Nephron (organoid): ENCODE data around the gene WDR64.

Experiments used
- H3K27ac Mint-ChIP-seq, 3 experiments: 2 replicates each; pipeline ENCODE4 v1.8.0; 2020; ENCODE audit warnings: mixed read lengths in 3 of 3, mild to moderate bottlenecking in 2 of 3, moderate library complexity in 1 of 3
- H3K27me3 Mint-ChIP-seq: 2 replicates; pipeline ENCODE4 v1.8.0; 2021; ENCODE audit warnings: low read depth, mild to moderate bottlenecking, moderate library complexity, mixed read lengths
- H3K36me3 Mint-ChIP-seq: 2 replicates; pipeline ENCODE4 v1.8.0; 2020; ENCODE audit warnings: low read depth, mixed read lengths
- H3K4me1 Mint-ChIP-seq: 2 replicates; pipeline ENCODE4 v1.8.0; 2020; ENCODE audit warnings: mixed read lengths
- H3K4me3 Mint-ChIP-seq, 3 experiments: 2 replicates each; pipeline ENCODE4 v1.8.0; 2020; ENCODE audit warnings: mild to moderate bottlenecking in 3 of 3, mixed read lengths in 3 of 3, moderate library complexity in 2 of 3
- H3K9me3 Mint-ChIP-seq: 2 replicates; pipeline ENCODE4 v1.8.0; 2020; ENCODE audit warnings: mixed read lengths
- TF ChIP-seq, protein P1 (sequence below), 3 experiments: fragments of 200-600 bp; sonication (generic); IDR thresholded peaks; one replicate each; pipeline ENCODE4 v1.5.0; 2021; ENCODE audit warnings: antibody characterized with exemption in 3 of 3; ENCODE audit not compliant: unreplicated experiment in 3 of 3

Gene WDR64

DNA sequence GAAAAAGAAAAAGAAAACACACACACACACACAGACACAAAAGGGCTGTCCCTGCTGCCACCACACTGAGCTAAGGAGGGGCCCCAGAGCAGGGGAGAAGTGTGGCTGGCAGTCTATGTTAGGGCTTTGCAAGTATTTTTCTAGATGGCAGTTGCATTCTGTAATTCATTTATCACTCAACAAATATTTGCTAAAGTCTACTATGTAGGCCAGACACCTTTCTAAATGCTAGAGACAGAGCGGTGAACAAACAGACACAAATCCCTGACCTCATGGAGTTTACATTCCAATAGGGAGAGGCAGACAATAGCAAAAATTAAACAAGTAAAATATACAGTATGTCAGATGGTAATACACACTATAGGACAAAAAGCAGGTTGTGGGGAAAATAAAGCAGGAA lies 20.2 kb downstream of the WDR64 start:
- Mint-ChIP-seq H3K36me3 (no peaks in the 10 kb centered on the region), H3K4me3 (no peak overlapping the region), H3K27me3 (no peaks in the 10 kb centered on the region), H3K27ac (no peak overlapping the region), H3K4me1 (no peaks in the 10 kb centered on the region), H3K9me3 (no peaks in the 10 kb centered on the region)
- TF ChIP-seq, protein P1, sequence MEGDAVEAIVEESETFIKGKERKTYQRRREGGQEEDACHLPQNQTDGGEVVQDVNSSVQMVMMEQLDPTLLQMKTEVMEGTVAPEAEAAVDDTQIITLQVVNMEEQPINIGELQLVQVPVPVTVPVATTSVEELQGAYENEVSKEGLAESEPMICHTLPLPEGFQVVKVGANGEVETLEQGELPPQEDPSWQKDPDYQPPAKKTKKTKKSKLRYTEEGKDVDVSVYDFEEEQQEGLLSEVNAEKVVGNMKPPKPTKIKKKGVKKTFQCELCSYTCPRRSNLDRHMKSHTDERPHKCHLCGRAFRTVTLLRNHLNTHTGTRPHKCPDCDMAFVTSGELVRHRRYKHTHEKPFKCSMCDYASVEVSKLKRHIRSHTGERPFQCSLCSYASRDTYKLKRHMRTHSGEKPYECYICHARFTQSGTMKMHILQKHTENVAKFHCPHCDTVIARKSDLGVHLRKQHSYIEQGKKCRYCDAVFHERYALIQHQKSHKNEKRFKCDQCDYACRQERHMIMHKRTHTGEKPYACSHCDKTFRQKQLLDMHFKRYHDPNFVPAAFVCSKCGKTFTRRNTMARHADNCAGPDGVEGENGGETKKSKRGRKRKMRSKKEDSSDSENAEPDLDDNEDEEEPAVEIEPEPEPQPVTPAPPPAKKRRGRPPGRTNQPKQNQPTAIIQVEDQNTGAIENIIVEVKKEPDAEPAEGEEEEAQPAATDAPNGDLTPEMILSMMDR (IDR thresholded peaks at IDR 0.05; ENCODE audit: unreplicated experiment in 3 of 3), result no peak

GRCh38 chr1:241674805-241675384 lies 22.8 kb downstream of the WDR64 start:
- H3K4me1 Mint-ChIP-seq, result no peaks in the 10 kb centered on the region
- no peaks in the 10 kb centered on the region for H3K27me3 Mint-ChIP-seq
- no peaks in the 10 kb centered on the region for H3K9me3 Mint-ChIP-seq
- TF ChIP-seq, protein P1 (IDR thresholded peaks at IDR 0.05; ENCODE audit: unreplicated experiment in 3 of 3), result no peak
- no peaks in the 10 kb centered on the region for H3K36me3 Mint-ChIP-seq
- no peak overlapping the region for H3K27ac Mint-ChIP-seq
- H3K4me3 Mint-ChIP-seq, result no peak overlapping the region

DNA sequence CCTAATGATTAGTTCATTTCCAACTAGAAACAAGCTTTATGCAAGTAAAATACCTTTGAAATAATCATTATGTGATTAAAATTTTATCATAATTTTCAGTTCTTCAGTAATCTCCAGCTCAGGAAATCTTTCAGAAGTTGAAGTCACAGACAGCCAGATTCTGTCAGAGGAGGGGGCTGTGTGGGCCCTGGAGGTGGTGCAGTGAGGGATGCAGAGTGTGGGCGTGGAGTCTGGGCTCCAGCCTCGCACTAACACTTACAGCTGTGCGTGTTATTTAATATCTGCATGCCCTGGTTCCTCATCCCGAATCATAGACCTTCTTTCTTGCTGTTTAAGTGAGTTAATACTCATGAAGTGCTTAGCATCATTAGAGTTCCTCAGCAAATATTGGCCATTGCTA lies 23.9 kb downstream of the WDR64 start:
- Mint-ChIP-seq H3K27me3 (no peaks in the 10 kb centered on the region), H3K4me1 (no peaks in the 10 kb centered on the region), H3K4me3 (no peak overlapping the region), H3K27ac (no peak overlapping the region), H3K9me3 (no peaks in the 10 kb centered on the region), H3K36me3 (no peaks in the 10 kb centered on the region)
- TF ChIP-seq, protein P1 (IDR thresholded peaks at IDR 0.05; ENCODE audit: unreplicated experiment in 3 of 3), result no peak

GRCh38 chr1:241677201-241677600 lies 25.1 kb downstream of the WDR64 start:
- H3K36me3 Mint-ChIP-seq, result no peaks in the 10 kb centered on the region
- peaks cover 4% of the 10 kb centered on the region for H3K9me3 Mint-ChIP-seq
- H3K4me3 Mint-ChIP-seq, result no peak overlapping the region
- no peak overlapping the region for H3K27ac Mint-ChIP-seq
- H3K4me1 Mint-ChIP-seq, result no peaks in the 10 kb centered on the region
- TF ChIP-seq, protein P1 (IDR thresholded peaks at IDR 0.05; ENCODE audit: unreplicated experiment in 3 of 3), result no peak
- H3K27me3 Mint-ChIP-seq, result no peaks in the 10 kb centered on the region

DNA sequence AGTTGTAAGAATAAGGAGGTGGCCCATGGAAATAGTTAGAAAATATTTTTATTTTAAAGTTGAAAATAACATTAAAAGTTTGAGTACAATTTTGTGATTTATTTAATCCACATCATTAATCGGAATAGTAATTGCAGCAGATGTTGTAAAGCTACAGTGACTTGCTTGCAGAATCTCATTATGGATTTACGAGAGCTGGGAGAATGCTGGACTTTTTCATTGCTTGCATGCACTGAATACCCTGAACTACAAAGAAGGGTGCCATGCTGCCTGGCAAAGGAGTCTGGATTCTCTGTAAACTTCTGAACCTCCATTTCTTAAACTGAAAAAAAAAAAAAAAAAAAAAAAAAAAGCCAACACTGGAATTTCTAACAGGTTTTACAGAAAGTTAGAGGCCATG lies 26.5 kb downstream of the WDR64 start:
- Mint-ChIP-seq H3K36me3 (no peaks in the 10 kb centered on the region), H3K27ac (no peak overlapping the region), H3K4me3 (no peak overlapping the region), H3K27me3 (no peaks in the 10 kb centered on the region), H3K9me3 (peaks cover 4% of the 10 kb centered on the region), H3K4me1 (no peaks in the 10 kb centered on the region)
- TF ChIP-seq, protein P1 (IDR thresholded peaks at IDR 0.05; ENCODE audit: unreplicated experiment in 3 of 3), result no peak

DNA sequence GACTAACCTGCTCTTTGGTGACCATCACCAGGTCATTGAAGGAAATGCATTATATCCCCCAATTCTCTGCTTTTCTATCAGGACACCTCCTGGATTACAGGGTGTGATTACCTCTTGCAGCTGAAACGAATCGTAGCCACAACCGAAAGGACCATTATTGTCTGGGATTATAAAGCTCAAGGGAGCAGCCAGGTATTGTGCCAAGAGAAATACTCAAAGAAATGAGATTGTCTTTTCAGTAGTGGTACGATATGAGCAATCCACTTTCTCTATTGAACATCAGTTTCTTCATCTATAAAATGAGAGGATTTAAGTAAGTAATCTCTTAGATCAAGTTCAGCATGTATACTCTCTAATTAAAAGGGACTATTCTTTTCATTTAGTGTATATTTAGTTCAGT lies 27.3 kb downstream of the WDR64 start:
- Mint-ChIP-seq H3K27ac (no peak overlapping the region), H3K4me1 (no peaks in the 10 kb centered on the region), H3K9me3 (peaks cover 4% of the 10 kb centered on the region), H3K27me3 (no peaks in the 10 kb centered on the region), H3K36me3 (no peaks in the 10 kb centered on the region), H3K4me3 (no peak overlapping the region)
- TF ChIP-seq, protein P1 (IDR thresholded peaks at IDR 0.05; ENCODE audit: unreplicated experiment in 3 of 3), result no peak
